Measurements from ENCODE around the gene MRPL19. TPM values are rescaled to one million over a fixed set of nuclear protein-coding genes. Genes with fewer than 3 reads are reported as not detected.

The MRPL19 gene
- total and polyA plus RNA-seq, 2 experiments from 2014 or later: 65.5 to 149 TPM

DNA sequence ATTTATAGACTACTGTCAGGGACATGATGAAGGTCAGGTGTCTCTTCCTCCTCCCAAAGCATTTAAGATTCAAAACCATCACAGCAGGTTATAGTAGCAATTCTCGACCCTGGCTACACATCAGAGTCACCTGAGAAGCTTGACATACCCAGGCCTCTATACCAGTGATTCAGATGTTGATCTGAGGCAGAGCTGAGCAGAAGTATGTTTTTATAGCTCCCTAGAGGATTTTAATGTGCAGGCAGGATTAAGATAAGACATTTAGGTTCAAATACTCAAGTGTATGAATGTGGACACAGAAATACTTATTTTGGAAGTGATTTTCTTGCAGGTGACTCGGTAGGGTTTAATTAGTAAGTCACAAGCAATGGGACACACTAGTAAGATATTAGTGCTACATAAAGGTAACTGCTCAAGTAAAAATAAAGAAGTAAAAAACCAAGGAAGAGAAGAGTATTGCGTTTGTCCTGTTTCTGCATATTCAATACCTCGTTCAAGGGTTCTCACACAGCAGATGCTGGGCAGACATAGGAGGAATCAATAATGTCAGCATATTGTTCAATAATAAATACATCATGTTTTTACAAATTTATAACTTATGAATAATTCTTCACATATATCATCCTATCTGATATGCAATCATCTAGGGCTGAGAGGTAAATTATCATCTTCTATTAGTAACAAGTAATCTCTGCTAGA, 57.2 kb downstream of the MRPL19 start (continued):
- TF ChIP-seq, protein P1, sequence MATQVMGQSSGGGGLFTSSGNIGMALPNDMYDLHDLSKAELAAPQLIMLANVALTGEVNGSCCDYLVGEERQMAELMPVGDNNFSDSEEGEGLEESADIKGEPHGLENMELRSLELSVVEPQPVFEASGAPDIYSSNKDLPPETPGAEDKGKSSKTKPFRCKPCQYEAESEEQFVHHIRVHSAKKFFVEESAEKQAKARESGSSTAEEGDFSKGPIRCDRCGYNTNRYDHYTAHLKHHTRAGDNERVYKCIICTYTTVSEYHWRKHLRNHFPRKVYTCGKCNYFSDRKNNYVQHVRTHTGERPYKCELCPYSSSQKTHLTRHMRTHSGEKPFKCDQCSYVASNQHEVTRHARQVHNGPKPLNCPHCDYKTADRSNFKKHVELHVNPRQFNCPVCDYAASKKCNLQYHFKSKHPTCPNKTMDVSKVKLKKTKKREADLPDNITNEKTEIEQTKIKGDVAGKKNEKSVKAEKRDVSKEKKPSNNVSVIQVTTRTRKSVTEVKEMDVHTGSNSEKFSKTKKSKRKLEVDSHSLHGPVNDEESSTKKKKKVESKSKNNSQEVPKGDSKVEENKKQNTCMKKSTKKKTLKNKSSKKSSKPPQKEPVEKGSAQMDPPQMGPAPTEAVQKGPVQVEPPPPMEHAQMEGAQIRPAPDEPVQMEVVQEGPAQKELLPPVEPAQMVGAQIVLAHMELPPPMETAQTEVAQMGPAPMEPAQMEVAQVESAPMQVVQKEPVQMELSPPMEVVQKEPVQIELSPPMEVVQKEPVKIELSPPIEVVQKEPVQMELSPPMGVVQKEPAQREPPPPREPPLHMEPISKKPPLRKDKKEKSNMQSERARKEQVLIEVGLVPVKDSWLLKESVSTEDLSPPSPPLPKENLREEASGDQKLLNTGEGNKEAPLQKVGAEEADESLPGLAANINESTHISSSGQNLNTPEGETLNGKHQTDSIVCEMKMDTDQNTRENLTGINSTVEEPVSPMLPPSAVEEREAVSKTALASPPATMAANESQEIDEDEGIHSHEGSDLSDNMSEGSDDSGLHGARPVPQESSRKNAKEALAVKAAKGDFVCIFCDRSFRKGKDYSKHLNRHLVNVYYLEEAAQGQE (IDR thresholded peaks at IDR 0.05; ENCODE audit: unreplicated experiment): no peak

DNA sequence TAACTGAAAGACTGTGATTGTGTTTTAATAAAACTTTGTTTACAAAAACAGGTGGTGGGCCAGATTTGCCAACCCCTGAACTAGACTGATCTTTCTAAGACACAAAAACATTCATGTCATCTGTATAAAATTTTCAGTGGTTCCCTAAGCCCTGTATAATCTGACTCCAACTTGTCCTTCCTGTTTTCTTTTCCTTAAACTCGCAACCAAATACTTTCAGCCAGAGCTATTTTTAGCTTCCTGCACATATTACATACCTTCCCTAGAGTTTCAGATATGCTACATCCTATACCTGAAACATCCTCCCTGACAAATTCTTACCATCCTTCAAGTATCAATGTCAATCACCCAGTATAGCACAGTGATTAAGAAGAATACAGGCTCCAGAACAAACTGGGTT, 59.3 kb downstream of the MRPL19 start:
- peaks cover 10% of the 10 kb centered on the region for H3K4me1 ChIP-seq (ENCODE audit: insufficient read depth)
- no peak overlapping the region for H3K4me3 ChIP-seq
- H3K9me2 ChIP-seq (ENCODE audit: insufficient read depth): no peaks in the 10 kb centered on the region
- Mint-ChIP-seq H3K27me3 (ENCODE audit: insufficient read depth, low read depth, poor library complexity) (peaks cover 5% of the 10 kb centered on the region), H3K36me3 (ENCODE audit: low read depth) (peaks cover 38% of the 10 kb centered on the region), H3K4me3 (no peak overlapping the region), H3K27ac (no peak overlapping the region), H3K4me1 (peaks cover 14% of the 10 kb centered on the region), H3K9me3 (no peaks in the 10 kb centered on the region; the same call in 2 of the 3 replicates)
- no peaks in the 10 kb centered on the region for H3K27me3 ChIP-seq (ENCODE audit: insufficient read depth)
- no peak overlapping the region for H2AFZ ChIP-seq
- DNase-seq (ENCODE audit: low spot score) (no peak), ATAC-seq (no peak)
- no peak overlapping the region for H3K4me2 ChIP-seq
- H3F3A ChIP-seq (replicated peaks; ENCODE audit: low read depth): peaks cover under 1% of the 10 kb centered on the region; the same call in 1 of the 2 replicates
- no peak overlapping the region for H3K27ac ChIP-seq (ENCODE audit: low read depth)
- TF ChIP-seq, protein P2, sequence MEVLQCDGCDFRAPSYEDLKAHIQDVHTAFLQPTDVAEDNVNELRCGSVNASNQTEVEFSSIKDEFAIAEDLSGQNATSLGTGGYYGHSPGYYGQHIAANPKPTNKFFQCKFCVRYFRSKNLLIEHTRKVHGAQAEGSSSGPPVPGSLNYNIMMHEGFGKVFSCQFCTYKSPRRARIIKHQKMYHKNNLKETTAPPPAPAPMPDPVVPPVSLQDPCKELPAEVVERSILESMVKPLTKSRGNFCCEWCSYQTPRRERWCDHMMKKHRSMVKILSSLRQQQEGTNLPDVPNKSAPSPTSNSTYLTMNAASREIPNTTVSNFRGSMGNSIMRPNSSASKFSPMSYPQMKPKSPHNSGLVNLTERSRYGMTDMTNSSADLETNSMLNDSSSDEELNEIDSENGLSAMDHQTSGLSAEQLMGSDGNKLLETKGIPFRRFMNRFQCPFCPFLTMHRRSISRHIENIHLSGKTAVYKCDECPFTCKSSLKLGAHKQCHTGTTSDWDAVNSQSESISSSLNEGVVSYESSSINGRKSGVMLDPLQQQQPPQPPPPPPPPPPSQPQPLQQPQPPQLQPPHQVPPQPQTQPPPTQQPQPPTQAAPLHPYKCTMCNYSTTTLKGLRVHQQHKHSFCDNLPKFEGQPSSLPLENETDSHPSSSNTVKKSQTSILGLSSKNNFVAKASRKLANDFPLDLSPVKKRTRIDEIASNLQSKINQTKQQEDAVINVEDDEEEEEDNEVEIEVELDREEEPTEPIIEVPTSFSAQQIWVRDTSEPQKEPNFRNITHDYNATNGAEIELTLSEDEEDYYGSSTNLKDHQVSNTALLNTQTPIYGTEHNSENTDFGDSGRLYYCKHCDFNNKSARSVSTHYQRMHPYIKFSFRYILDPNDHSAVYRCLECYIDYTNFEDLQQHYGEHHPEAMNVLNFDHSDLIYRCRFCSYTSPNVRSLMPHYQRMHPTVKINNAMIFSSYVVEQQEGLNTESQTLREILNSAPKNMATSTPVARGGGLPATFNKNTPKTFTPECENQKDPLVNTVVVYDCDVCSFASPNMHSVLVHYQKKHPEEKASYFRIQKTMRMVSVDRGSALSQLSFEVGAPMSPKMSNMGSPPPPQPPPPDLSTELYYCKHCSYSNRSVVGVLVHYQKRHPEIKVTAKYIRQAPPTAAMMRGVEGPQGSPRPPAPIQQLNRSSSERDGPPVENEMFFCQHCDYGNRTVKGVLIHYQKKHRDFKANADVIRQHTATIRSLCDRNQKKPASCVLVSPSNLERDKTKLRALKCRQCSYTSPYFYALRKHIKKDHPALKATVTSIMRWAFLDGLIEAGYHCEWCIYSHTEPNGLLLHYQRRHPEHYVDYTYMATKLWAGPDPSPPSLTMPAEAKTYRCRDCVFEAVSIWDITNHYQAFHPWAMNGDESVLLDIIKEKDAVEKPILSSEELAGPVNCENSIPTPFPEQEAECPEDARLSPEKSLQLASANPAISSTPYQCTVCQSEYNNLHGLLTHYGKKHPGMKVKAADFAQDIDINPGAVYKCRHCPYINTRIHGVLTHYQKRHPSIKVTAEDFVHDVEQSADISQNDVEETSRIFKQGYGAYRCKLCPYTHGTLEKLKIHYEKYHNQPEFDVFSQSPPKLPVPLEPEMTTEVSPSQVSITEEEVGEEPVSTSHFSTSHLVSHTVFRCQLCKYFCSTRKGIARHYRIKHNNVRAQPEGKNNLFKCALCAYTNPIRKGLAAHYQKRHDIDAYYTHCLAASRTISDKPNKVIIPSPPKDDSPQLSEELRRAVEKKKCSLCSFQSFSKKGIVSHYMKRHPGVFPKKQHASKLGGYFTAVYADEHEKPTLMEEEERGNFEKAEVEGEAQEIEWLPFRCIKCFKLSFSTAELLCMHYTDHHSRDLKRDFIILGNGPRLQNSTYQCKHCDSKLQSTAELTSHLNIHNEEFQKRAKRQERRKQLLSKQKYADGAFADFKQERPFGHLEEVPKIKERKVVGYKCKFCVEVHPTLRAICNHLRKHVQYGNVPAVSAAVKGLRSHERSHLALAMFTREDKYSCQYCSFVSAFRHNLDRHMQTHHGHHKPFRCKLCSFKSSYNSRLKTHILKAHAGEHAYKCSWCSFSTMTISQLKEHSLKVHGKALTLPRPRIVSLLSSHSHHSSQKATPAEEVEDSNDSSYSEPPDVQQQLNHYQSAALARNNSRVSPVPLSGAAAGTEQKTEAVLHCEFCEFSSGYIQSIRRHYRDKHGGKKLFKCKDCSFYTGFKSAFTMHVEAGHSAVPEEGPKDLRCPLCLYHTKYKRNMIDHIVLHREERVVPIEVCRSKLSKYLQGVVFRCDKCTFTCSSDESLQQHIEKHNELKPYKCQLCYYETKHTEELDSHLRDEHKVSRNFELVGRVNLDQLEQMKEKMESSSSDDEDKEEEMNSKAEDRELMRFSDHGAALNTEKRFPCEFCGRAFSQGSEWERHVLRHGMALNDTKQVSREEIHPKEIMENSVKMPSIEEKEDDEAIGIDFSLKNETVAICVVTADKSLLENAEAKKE (CRISPR knock-in tag; IDR thresholded peaks at IDR 0.05): no peak
- TF ChIP-seq JUNB (IDR thresholded peaks at IDR 0.05; ENCODE audit: unreplicated experiment) (no peak), EZH2phosphoT487 (IDR thresholded peaks at IDR 0.05; ENCODE audit: unreplicated experiment) (no peak), EZH2 (IDR thresholded peaks at IDR 0.05; ENCODE audit: low read depth, unreplicated experiment) (no peak), POLR2AphosphoS5 (IDR thresholded peaks at IDR 0.05; ENCODE audit: low read depth) (no peak)
- TF ChIP-seq, protein P3, sequence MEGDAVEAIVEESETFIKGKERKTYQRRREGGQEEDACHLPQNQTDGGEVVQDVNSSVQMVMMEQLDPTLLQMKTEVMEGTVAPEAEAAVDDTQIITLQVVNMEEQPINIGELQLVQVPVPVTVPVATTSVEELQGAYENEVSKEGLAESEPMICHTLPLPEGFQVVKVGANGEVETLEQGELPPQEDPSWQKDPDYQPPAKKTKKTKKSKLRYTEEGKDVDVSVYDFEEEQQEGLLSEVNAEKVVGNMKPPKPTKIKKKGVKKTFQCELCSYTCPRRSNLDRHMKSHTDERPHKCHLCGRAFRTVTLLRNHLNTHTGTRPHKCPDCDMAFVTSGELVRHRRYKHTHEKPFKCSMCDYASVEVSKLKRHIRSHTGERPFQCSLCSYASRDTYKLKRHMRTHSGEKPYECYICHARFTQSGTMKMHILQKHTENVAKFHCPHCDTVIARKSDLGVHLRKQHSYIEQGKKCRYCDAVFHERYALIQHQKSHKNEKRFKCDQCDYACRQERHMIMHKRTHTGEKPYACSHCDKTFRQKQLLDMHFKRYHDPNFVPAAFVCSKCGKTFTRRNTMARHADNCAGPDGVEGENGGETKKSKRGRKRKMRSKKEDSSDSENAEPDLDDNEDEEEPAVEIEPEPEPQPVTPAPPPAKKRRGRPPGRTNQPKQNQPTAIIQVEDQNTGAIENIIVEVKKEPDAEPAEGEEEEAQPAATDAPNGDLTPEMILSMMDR (conservative IDR thresholded peaks at IDR 0.05; ENCODE audit: low read depth in 2 of 2): no peak
- TF ChIP-seq, protein P1 (IDR thresholded peaks at IDR 0.05; ENCODE audit: unreplicated experiment): no peak
- H3K79me2 ChIP-seq (replicated peaks; ENCODE audit: insufficient read depth): peaks cover 13% of the 10 kb centered on the region
- H3K36me3 ChIP-seq (ENCODE audit: insufficient read depth): peaks cover 3% of the 10 kb centered on the region; the same call in 1 of the 2 replicates
- no peaks in the 10 kb centered on the region for H4K20me1 ChIP-seq (replicated peaks; ENCODE audit: insufficient read depth)

Measured in GM23338 (cell line).